Hypothalamus (tissue), 51 donors: ENCODE measurements around the gene PRKCZ.

Source experiments
- DNase-seq, 51 donors: peaks; one replicate each; lab custom pipeline; 2025; lab: John Stamatoyannopoulos, UW

Gene PRKCZ

GRCh38 chr1:2049718-2050431 lies at the start of gene PRKCZ:
PRKCZ (plus strand) TSS chr1:2050411; CDS start chr1:2050631, 220 bp downstream.
- peak in 8 of 51 donors; percentile 10 to 55 (median 28) for DNase-seq

GRCh38 chr1:2000432-2000831 lies 49.8 kb upstream of the PRKCZ start:
- DNase-seq, result no peak

GRCh38 chr1:2000850-2001249 lies 49.4 kb upstream of the PRKCZ start:
- DNase-seq, result no peak

- DNase-seq, result no peak
Observed at GRCh38 chr1:2001773-2002411, 48.3 kb upstream of the PRKCZ start.

- DNase-seq, result peak in 35 of 51 donors; percentile 12 to 69 (median 49)
Observed at GRCh38 chr1:2003541-2004131, 46.6 kb upstream of the PRKCZ start, which contains the start of gene CFAP74. CFAP74 (minus strand) TSS chr1:2003786; CDS start chr1:1990956, 12,830 bp downstream.

- no peak for DNase-seq
Observed at GRCh38 chr1:2004856-2005255, 45.4 kb upstream of the PRKCZ start.

GRCh38 chr1:2009101-2010053 lies 40.8 kb upstream of the PRKCZ start:
- DNase-seq, result no peak

- DNase-seq, result no peak
Observed at GRCh38 chr1:2014181-2014580, 36.0 kb upstream of the PRKCZ start.

- no peak for DNase-seq
Observed at GRCh38 chr1:2014741-2015735, 35.2 kb upstream of the PRKCZ start.

GRCh38 chr1:2016123-2016522 lies 34.1 kb upstream of the PRKCZ start:
- peak in 3 of 51 donors; percentile 5 to 18 (median 7) for DNase-seq

- DNase-seq, result no peak
Observed at GRCh38 chr1:2018217-2019171, 31.7 kb upstream of the PRKCZ start.

- DNase-seq, result peak in 1 of 51 donors; percentile 27
Observed at GRCh38 chr1:2019172-2019543, 31.1 kb upstream of the PRKCZ start, which contains the start of gene GABRD. GABRD (plus strand) TSS chr1:2019345; CDS start chr1:2019424, 79 bp downstream.

GRCh38 chr1:2019571-2020309 lies 30.5 kb upstream of the PRKCZ start:
- no peak for DNase-seq

GRCh38 chr1:2020310-2020655 lies 29.9 kb upstream of the PRKCZ start:
- no peak for DNase-seq

- peak in 4 of 51 donors; percentile 15 to 53 (median 43) for DNase-seq
Observed at GRCh38 chr1:2021550-2021949, 28.7 kb upstream of the PRKCZ start.

GRCh38 chr1:2022063-2022770 lies 28.0 kb upstream of the PRKCZ start:
- DNase-seq, result no peak

- no peak for DNase-seq
Observed at GRCh38 chr1:2023187-2023586, 27.0 kb upstream of the PRKCZ start.
